K562 (cell line): ENCODE results near the gene BID. TPM values are rescaled to one million over a fixed set of nuclear protein-coding genes. Genes with fewer than 3 reads are reported as not detected.

ENCODE experiments used
- BHLHE40 ChIP-seq: IDR thresholded peaks from 2 replicates; pipeline ENCODE4 v1.6.1; 2011; ENCODE audit warnings: low read length, improper control_type of control experiment
- CCAR2 ChIP-seq: fragments of 200-400 bp; formaldehyde crosslinking; IDR thresholded peaks from 2 replicates; pipeline ENCODE4 v1.6.1; 2017; ENCODE audit warnings: mild to moderate bottlenecking, low read depth, low read length
- ILK ChIP-seq: fragments of 450-650 bp; IDR thresholded peaks from 2 replicates; pipeline ENCODE4 v1.6.1; 2016; ENCODE audit warnings: missing genetic modification characterization, low read depth, mild to moderate bottlenecking, missing compliant biosample characterization, moderate library complexity, borderline replicate concordance
- LCOR ChIP-seq: sonication (generic); formaldehyde crosslinking; IDR thresholded peaks from 2 replicates; pipeline ENCODE4 v1.8.0; 2022; ENCODE audit warnings: mild to moderate bottlenecking, missing genetic modification reagents
- POLR2AphosphoS5 ChIP-seq: IDR thresholded peaks from 2 replicates; pipeline ENCODE4 v1.6.1; 2011; ENCODE audit warnings: mild to moderate bottlenecking, low read depth, low read length, moderate library complexity; ENCODE audit not compliant: control insufficient read depth, insufficient read depth
- POLR2G ChIP-seq: fragments of 200-400 bp; formaldehyde crosslinking; IDR thresholded peaks from 2 replicates; pipeline ENCODE4 v1.6.1; 2017; ENCODE audit warnings: low read depth, mild to moderate bottlenecking, antibody characterized with exemption, low read length, moderate library complexity
- RBM17 ChIP-seq: fragments of 200-400 bp; formaldehyde crosslinking; IDR thresholded peaks from 2 replicates; pipeline ENCODE4 v1.6.1; 2017; ENCODE audit warnings: low read depth, mild to moderate bottlenecking, low read length, borderline replicate concordance
- RFX1 ChIP-seq: fragments of 450-650 bp; IDR thresholded peaks from 2 replicates; pipeline ENCODE4 v1.6.1; 2016; ENCODE audit warnings: mild to moderate bottlenecking, moderate library complexity
- SP1 ChIP-seq: sonication (generic); formaldehyde crosslinking; IDR thresholded peaks from 2 replicates; pipeline ENCODE4 v1.8.1; 2022; ENCODE audit warnings: mild to moderate bottlenecking, missing genetic modification reagents
- TAL1 ChIP-seq: fragments of 450-650 bp; IDR thresholded peaks from 2 replicates; pipeline ENCODE4 v1.6.1; 2016; ENCODE audit warnings: mild to moderate bottlenecking
- TBP ChIP-seq: optimal IDR thresholded peaks from 2 replicates; pipeline ENCODE3; 2011; ENCODE audit warnings: low read depth, low read length, improper control_type of control experiment
- WHSC1 ChIP-seq: IDR thresholded peaks from one replicate; pipeline ENCODE4 v1.6.1; 2012; ENCODE audit warnings: low read length, control low read depth, inconsistent platforms
- ZNF445 ChIP-seq: fragments of 250-450 bp; sonication (Bioruptor Pico); IDR thresholded peaks from 2 replicates; pipeline ENCODE4 v1.4.0; 2020; ENCODE audit warnings: low read depth, mild to moderate bottlenecking, moderate library complexity
- ZNF699 ChIP-seq: fragments of 250-450 bp; sonication (Bioruptor Pico); IDR thresholded peaks from 2 replicates; pipeline ENCODE4 v1.8.0; 2021; ENCODE audit warnings: mild to moderate bottlenecking, moderate library complexity; ENCODE audit not compliant: insufficient replicate concordance
- ZZZ3 ChIP-seq: fragments of 450-650 bp; IDR thresholded peaks from 2 replicates; pipeline ENCODE4 v1.6.1; 2016; ENCODE audit warnings: antibody characterized with exemption, mild to moderate bottlenecking, moderate library complexity
- polyA plus RNA-seq, 8 experiments: library from polyadenylated mRNA; depleted of rRNA in 4 of 8; stranded (reverse) in 5 of 8; unstranded in 3 of 8; fragments of >200 nt; fragmentation: Nextera tagmentation in 2 of 8; fragmentation: Illumina TruSeq in 1 of 8; extraction: Ambion mirVana in 2 of 8; extraction: Trizol in 1 of 8; gene quantifications; 2 replicates each; pipeline versions ENCODE4 v1.2.1 to v1.2.3, GENCODE V29; 2011 to 2014; ENCODE audit warnings: inconsistent platforms in 1 of 8, missing spikeins in 1 of 8
- total RNA-seq, 7 experiments: library from RNA; depleted of rRNA in 6 of 7; stranded (reverse); fragments of >200 nt in 6 of 7; fragmentation: Illumina TruSeq in 2 of 7; extraction: Trizol in 2 of 7; gene quantifications; 2 replicates each; pipeline versions ENCODE4 v1.2.1 to v1.2.3, GENCODE V29; 2011 to 2021; ENCODE audit warnings: low replicate concordance in 1 of 7
- TF ChIP-seq, protein P1 (sequence below): sonication (generic); formaldehyde crosslinking; IDR thresholded peaks from 2 replicates; pipeline ENCODE4 v1.8.0; 2022; ENCODE audit warnings: mild to moderate bottlenecking, missing genetic modification reagents
- TF ChIP-seq, protein P2 (sequence below), 3 experiments: fragments of 200-800 bp in 1 of 3; sonication (Bioruptor generic) in 1 of 3; sonication (generic) in 1 of 3; formaldehyde crosslinking in 1 of 3; IDR thresholded peaks; 2 replicates each; pipeline versions ENCODE4 v1.6.1 to v1.8.0; 2016 to 2022; ENCODE audit warnings: mild to moderate bottlenecking in 2 of 3, missing compliant biosample characterization in 2 of 3, missing genetic modification characterization in 2 of 3, missing genetic modification reagents in 1 of 3
- TF ChIP-seq, protein P3 (sequence below): fragments of 450-650 bp; formaldehyde crosslinking; IDR thresholded peaks from 2 replicates; pipeline ENCODE4 v1.4.0; 2020; ENCODE audit warnings: mild to moderate bottlenecking, moderate library complexity
- TF ChIP-seq, protein P4 (sequence below): sonication (generic); formaldehyde crosslinking; IDR thresholded peaks from 2 replicates; pipeline ENCODE4 v1.8.0; 2022; ENCODE audit warnings: mild to moderate bottlenecking, missing genetic modification reagents

BID gene
- total and polyA plus RNA-seq, 9 of the 15 experiments (the other 6 are each of a cell fraction or from before 2014, with no cell fraction given), result 5.2 to 209 (median 63.7) TPM

DNA sequence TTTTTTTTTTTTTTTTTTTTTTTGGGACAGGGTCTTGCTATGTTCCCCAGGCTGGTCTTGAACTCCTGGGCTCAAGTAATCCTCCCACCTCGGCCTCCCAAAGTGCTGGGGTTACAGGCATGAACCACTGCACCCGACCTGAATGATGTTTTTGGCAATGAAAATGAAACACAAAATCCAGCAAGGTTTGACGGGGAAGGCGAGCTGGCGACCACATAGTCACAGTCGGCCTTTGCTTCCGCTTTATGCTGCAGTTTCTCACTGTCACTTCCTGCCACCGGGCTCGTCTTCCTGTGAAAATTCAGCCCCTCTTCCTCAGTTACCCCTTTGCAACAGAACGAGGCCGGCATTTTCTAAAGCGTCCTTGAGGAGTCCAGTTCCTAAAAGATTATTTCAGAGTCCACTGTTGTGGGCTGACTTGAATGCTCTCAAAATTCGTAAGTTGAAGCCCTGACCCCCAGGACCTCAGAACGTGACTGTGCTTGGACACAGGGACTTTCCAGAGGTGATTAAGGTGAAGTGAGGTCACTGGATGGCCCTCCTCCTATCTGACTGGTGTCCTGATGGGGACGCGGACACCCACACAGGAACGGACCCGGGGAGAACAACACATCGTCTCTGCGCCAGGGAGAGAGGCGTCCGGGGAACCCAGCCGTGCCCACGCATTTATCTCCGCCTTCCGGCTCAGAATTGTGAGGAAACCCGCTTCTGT lies 2.9 kb upstream of the BID start (continued):
- TF ChIP-seq, protein P1, sequence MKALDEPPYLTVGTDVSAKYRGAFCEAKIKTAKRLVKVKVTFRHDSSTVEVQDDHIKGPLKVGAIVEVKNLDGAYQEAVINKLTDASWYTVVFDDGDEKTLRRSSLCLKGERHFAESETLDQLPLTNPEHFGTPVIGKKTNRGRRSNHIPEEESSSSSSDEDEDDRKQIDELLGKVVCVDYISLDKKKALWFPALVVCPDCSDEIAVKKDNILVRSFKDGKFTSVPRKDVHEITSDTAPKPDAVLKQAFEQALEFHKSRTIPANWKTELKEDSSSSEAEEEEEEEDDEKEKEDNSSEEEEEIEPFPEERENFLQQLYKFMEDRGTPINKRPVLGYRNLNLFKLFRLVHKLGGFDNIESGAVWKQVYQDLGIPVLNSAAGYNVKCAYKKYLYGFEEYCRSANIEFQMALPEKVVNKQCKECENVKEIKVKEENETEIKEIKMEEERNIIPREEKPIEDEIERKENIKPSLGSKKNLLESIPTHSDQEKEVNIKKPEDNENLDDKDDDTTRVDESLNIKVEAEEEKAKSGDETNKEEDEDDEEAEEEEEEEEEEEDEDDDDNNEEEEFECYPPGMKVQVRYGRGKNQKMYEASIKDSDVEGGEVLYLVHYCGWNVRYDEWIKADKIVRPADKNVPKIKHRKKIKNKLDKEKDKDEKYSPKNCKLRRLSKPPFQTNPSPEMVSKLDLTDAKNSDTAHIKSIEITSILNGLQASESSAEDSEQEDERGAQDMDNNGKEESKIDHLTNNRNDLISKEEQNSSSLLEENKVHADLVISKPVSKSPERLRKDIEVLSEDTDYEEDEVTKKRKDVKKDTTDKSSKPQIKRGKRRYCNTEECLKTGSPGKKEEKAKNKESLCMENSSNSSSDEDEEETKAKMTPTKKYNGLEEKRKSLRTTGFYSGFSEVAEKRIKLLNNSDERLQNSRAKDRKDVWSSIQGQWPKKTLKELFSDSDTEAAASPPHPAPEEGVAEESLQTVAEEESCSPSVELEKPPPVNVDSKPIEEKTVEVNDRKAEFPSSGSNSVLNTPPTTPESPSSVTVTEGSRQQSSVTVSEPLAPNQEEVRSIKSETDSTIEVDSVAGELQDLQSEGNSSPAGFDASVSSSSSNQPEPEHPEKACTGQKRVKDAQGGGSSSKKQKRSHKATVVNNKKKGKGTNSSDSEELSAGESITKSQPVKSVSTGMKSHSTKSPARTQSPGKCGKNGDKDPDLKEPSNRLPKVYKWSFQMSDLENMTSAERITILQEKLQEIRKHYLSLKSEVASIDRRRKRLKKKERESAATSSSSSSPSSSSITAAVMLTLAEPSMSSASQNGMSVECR (CRISPR knock-in tag), result 0 out of 2 replicates have a peak, but pooled peaks have one; percentile 32
- no peak for TF ChIP-seq SP1 (CRISPR knock-in tag)
- TF ChIP-seq, protein P2, sequence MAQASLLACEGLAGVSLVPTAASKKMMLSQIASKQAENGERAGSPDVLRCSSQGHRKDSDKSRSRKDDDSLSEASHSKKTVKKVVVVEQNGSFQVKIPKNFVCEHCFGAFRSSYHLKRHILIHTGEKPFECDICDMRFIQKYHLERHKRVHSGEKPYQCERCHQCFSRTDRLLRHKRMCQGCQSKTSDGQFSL (CRISPR knock-in tag; IDR thresholded peaks at IDR 0.05), result no peak
- TF ChIP-seq, protein P2 (tag; IDR thresholded peaks at IDR 0.05), result no peak
- TF ChIP-seq ZNF699 (CRISPR knock-in tag), result no peak
- TF ChIP-seq, protein P3, sequence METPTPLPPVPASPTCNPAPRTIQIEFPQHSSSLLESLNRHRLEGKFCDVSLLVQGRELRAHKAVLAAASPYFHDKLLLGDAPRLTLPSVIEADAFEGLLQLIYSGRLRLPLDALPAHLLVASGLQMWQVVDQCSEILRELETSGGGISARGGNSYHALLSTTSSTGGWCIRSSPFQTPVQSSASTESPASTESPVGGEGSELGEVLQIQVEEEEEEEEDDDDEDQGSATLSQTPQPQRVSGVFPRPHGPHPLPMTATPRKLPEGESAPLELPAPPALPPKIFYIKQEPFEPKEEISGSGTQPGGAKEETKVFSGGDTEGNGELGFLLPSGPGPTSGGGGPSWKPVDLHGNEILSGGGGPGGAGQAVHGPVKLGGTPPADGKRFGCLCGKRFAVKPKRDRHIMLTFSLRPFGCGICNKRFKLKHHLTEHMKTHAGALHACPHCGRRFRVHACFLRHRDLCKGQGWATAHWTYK, result peak; percentile 35; the same call in 1 of the 2 replicates
- no peak for TF ChIP-seq RFX1
- no peak for TF ChIP-seq CCAR2
- TF ChIP-seq RBM17, result no peak
- no peak for TF ChIP-seq POLR2AphosphoS5
- no peak for TF ChIP-seq TAL1
- peak; percentile 19 for TF ChIP-seq TBP
- peak; percentile 93 for TF ChIP-seq BHLHE40
- no peak for TF ChIP-seq ZNF445 (CRISPR knock-in tag)
- no peak for TF ChIP-seq WHSC1
- no peak for TF ChIP-seq POLR2G
- no peak for TF ChIP-seq ILK
- TF ChIP-seq LCOR (CRISPR knock-in tag), result no peak
- TF ChIP-seq ZZZ3, result no peak
- TF ChIP-seq, protein P4, sequence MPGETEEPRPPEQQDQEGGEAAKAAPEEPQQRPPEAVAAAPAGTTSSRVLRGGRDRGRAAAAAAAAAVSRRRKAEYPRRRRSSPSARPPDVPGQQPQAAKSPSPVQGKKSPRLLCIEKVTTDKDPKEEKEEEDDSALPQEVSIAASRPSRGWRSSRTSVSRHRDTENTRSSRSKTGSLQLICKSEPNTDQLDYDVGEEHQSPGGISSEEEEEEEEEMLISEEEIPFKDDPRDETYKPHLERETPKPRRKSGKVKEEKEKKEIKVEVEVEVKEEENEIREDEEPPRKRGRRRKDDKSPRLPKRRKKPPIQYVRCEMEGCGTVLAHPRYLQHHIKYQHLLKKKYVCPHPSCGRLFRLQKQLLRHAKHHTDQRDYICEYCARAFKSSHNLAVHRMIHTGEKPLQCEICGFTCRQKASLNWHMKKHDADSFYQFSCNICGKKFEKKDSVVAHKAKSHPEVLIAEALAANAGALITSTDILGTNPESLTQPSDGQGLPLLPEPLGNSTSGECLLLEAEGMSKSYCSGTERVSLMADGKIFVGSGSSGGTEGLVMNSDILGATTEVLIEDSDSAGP, result no peak
